Tibial nerve (tissue), 4 donors: Measurements from ENCODE around the gene ADM5. TPM values are rescaled to one million over a fixed set of nuclear protein-coding genes. Genes with fewer than 3 reads are reported as not detected.

Source experiments
- DNase-seq, 2 donors: peaks; one replicate each; pipeline ENCODE4 v3.0.0-alpha.2; 2019; ENCODE audit warnings: low spot score in 2 of 2
- H3K27ac ChIP-seq, 4 donors: fragments of 200-600 bp; sonication (generic) in 3 of 4; one replicate each; pipeline ENCODE4 v1.5.1; 2017 to 2019; ENCODE audit warnings: mild to moderate bottlenecking in 1 of 4
- H3K27me3 ChIP-seq, 2 donors: fragments of 200-600 bp; sonication (generic) in 1 of 2; one replicate each; pipeline versions ENCODE4 v1.5.1 to v1.6.0; 2017 to 2019
- H3K36me3 ChIP-seq, 3 donors: fragments of 200-600 bp; sonication (generic); one replicate each; pipeline ENCODE4 v1.5.1; 2018 to 2019
- H3K4me1 ChIP-seq, 4 donors: fragments of 200-600 bp; sonication (generic) in 3 of 4; one replicate each; pipeline ENCODE4 v1.5.1; 2017 to 2019
- H3K4me3 ChIP-seq, 4 donors: fragments of 200-600 bp; sonication (generic) in 3 of 4; one replicate each; pipeline ENCODE4 v1.5.1; 2017 to 2019; ENCODE audit warnings: mild to moderate bottlenecking in 1 of 4, moderate library complexity in 1 of 4
- H3K9me3 ChIP-seq, 4 donors: fragments of 200-600 bp; sonication (generic) in 3 of 4; one replicate each; pipeline ENCODE4 v1.5.1; 2017 to 2019
- CTCF ChIP-seq, 5 experiments: fragments of 200-600 bp in 3 of 5; fragments of 450-650 bp in 2 of 5; sonication (generic) in 3 of 5; IDR thresholded peaks; one replicate each; pipeline ENCODE4 v1.5.1; 2016 to 2019; ENCODE audit warnings: antibody characterized with exemption in 5 of 5, mild to moderate bottlenecking in 3 of 5, moderate library complexity in 2 of 5
- EP300 ChIP-seq, 2 donors: sonication (generic); formaldehyde crosslinking; IDR thresholded peaks; one replicate each; pipeline ENCODE4 v1.6.1; 2017; ENCODE audit warnings: antibody characterized with exemption in 2 of 2, mild to moderate bottlenecking in 1 of 2
- POLR2A ChIP-seq, 2 donors: fragments of 450-650 bp; IDR thresholded peaks; one replicate each; pipeline ENCODE4 v1.6.1; 2017; ENCODE audit warnings: antibody characterized with exemption in 2 of 2, mild to moderate bottlenecking in 2 of 2, moderate library complexity in 2 of 2
- WGBS, 2 donors: methylation state at CpG; one replicate each; pipeline ENCODE4 v1.1.5; 2018; 5-methylcytosine and 5-hydroxymethylcytosine counted together
- total RNA-seq, 4 donors: library from RNA; depleted of rRNA; stranded (reverse); fragments of >200 nt; gene quantifications; one replicate each; pipeline ENCODE4 v1.1.0, GENCODE V29; 2016

The ADM5 gene
- total RNA-seq, 4 donors from 2014 or later, result 1.5 to 4.3 TPM; not detected in 2

GRCh38 chr19:49678985-49679770 lies 10.2 kb upstream of the ADM5 start:
- Histone ChIP-seq H3K36me3 (peaks cover 0 to 34% (median 11%) of the 10 kb centered on the region in 3 donors), H3K27me3 (no peaks in the 10 kb centered on the region), H3K9me3 (no peaks in the 10 kb centered on the region), H3K4me3 (no peak overlapping the region), H3K27ac (peak overlapping the region in 2 of 4 donors; percentile 95 to 97), H3K4me1 (peaks cover 0 to 52% (median 28%) of the 10 kb centered on the region in 4 donors)
- TF ChIP-seq POLR2A (IDR thresholded peaks at IDR 0.05) (no peak), EP300 (IDR thresholded peaks at IDR 0.05) (no peak), CTCF (IDR thresholded peaks at IDR 0.05) (no peak)
- no peak for DNase-seq
- WGBS, 2 donors, result 63 to 66% methylated on average over 12 of the region's 12 CpGs

- no peak for DNase-seq
- no peak for TF ChIP-seq CTCF (IDR thresholded peaks at IDR 0.05)
- TF ChIP-seq EP300 (IDR thresholded peaks at IDR 0.05), result no peak
- no peaks in the 10 kb centered on the region for H3K9me3 ChIP-seq
- peak overlapping the region; percentile 50 to 97 (median 78) for H3K27ac ChIP-seq
- no peaks in the 10 kb centered on the region for H3K27me3 ChIP-seq
- H3K4me1 ChIP-seq, result peaks cover 0 to 52% (median 28%) of the 10 kb centered on the region in 4 donors
- peaks cover 0 to 41% (median 18%) of the 10 kb centered on the region in 3 donors for H3K36me3 ChIP-seq
- 43 to 49% methylated on average over 10 of the region's 10 CpGs for WGBS, 2 donors
- H3K4me3 ChIP-seq, result peak overlapping the region in 1 of 4 donors; percentile 30
These were observed 9.5 kb upstream of the ADM5 start for GRCh38 chr19:49679771-49680413.

GRCh38 chr19:49680421-49681351 lies 8.7 kb upstream of the ADM5 start:
- H3K4me3 ChIP-seq, result peak overlapping the region in 2 of 4 donors; percentile 23 to 30
- TF ChIP-seq CTCF (IDR thresholded peaks at IDR 0.05) (peak; percentile 97 to 100 (median 100)), POLR2A (IDR thresholded peaks at IDR 0.05) (no peak), EP300 (IDR thresholded peaks at IDR 0.05) (peak; percentile 52 to 58)
- H3K27ac ChIP-seq, result peak overlapping the region; percentile 50 to 97 (median 78)
- no peaks in the 10 kb centered on the region for H3K27me3 ChIP-seq
- H3K36me3 ChIP-seq, result peaks cover 0 to 49% (median 22%) of the 10 kb centered on the region in 3 donors
- peaks cover 0 to 45% (median 28%) of the 10 kb centered on the region in 4 donors for H3K4me1 ChIP-seq
- DNase-seq, result peak; percentile 79 to 86
- 29 to 40% methylated on average over 28 to 39 of the region's 40 CpGs for WGBS, 2 donors
- H3K9me3 ChIP-seq, result no peaks in the 10 kb centered on the region

- 88 to 89% methylated on average over 19 of the region's 19 CpGs for WGBS, 2 donors
- H3K27ac ChIP-seq, result no peak overlapping the region
- no peaks in the 10 kb centered on the region for H3K27me3 ChIP-seq
- TF ChIP-seq CTCF (IDR thresholded peaks at IDR 0.05) (no peak), EP300 (IDR thresholded peaks at IDR 0.05) (no peak), POLR2A (IDR thresholded peaks at IDR 0.05) (no peak)
- peaks cover 0 to 60% (median 30%) of the 10 kb centered on the region in 3 donors for H3K36me3 ChIP-seq
- H3K4me1 ChIP-seq, result peaks cover 0 to 40% (median 25%) of the 10 kb centered on the region in 4 donors
- no peak overlapping the region for H3K4me3 ChIP-seq
- H3K9me3 ChIP-seq, result no peaks in the 10 kb centered on the region
- DNase-seq, result no peak
These were observed 7.6 kb upstream of the ADM5 start for GRCh38 chr19:49681830-49682229.
